ENCODE measurements around the gene INPP4B.

INPP4B gene

GRCh38 chr4:142380052-142380602, 466.0 kb downstream of the INPP4B start:
- DNase-seq (ENCODE audit: insufficient read length, low spot score) (no peak), FAIRE-seq (no peak)
- TF ChIP-seq POLR2A (IDR thresholded peaks at IDR 0.05; ENCODE audit: low read depth, low read length), result no peak

GRCh38 chr4:142379277-142380051, 466.6 kb downstream of the INPP4B start:
- DNase-seq (ENCODE audit: insufficient read length, low spot score) (peak; percentile 6), FAIRE-seq (peak; percentile 69)
- TF ChIP-seq POLR2A (IDR thresholded peaks at IDR 0.05; ENCODE audit: low read depth, low read length), result no peak

GRCh38 chr4:142378179-142378578, 467.9 kb downstream of the INPP4B start:
- FAIRE-seq (no peak), DNase-seq (ENCODE audit: insufficient read length, low spot score) (no peak)
- no peak for TF ChIP-seq POLR2A (IDR thresholded peaks at IDR 0.05; ENCODE audit: low read depth, low read length)

GRCh38 chr4:142377342-142378091, 468.6 kb downstream of the INPP4B start:
- FAIRE-seq (no peak), DNase-seq (ENCODE audit: insufficient read length, low spot score) (no peak)
- no peak for TF ChIP-seq POLR2A (IDR thresholded peaks at IDR 0.05; ENCODE audit: low read depth, low read length)

- DNase-seq (ENCODE audit: insufficient read length, low spot score) (no peak), FAIRE-seq (no peak)
- TF ChIP-seq POLR2A (IDR thresholded peaks at IDR 0.05; ENCODE audit: low read depth, low read length), result no peak
Observed at GRCh38 chr4:142376204-142376603, 469.9 kb downstream of the INPP4B start.

GRCh38 chr4:142373610-142374009, 472.5 kb downstream of the INPP4B start:
- FAIRE-seq (no peak), DNase-seq (ENCODE audit: insufficient read length, low spot score) (no peak)
- no peak for TF ChIP-seq POLR2A (IDR thresholded peaks at IDR 0.05; ENCODE audit: low read depth, low read length)

- DNase-seq (ENCODE audit: insufficient read length, low spot score) (no peak), FAIRE-seq (no peak)
- TF ChIP-seq POLR2A (IDR thresholded peaks at IDR 0.05; ENCODE audit: low read depth, low read length), result no peak
Observed at GRCh38 chr4:142372530-142373260, 473.4 kb downstream of the INPP4B start.

GRCh38 chr4:142369141-142369540, 477.0 kb downstream of the INPP4B start:
- TF ChIP-seq POLR2A (IDR thresholded peaks at IDR 0.05; ENCODE audit: low read depth, low read length), result no peak
- DNase-seq (ENCODE audit: insufficient read length, low spot score) (no peak), FAIRE-seq (no peak)

- no peak for FAIRE-seq
- TF ChIP-seq POLR2A (IDR thresholded peaks at IDR 0.05; ENCODE audit: low read depth, low read length), result no peak
- DNase-seq (ENCODE audit: insufficient read length, low spot score), result no peak
Observed at GRCh38 chr4:142367418-142368180, 478.5 kb downstream of the INPP4B start.

- no peak for FAIRE-seq
Observed at GRCh38 chr4:142366769-142367181, 479.3 kb downstream of the INPP4B start.

GRCh38 chr4:142365391-142365790, 480.7 kb downstream of the INPP4B start:
- no peak for TF ChIP-seq POLR2A (IDR thresholded peaks at IDR 0.05; ENCODE audit: low read depth, low read length)
- DNase-seq (ENCODE audit: insufficient read length, low spot score), result no peak
- no peak for FAIRE-seq

More at GRCh38 chr4:142366769-142367181, 479.3 kb downstream of the INPP4B start:
- no peak for TF ChIP-seq POLR2A (IDR thresholded peaks at IDR 0.05; ENCODE audit: low read depth, low read length)
- no peak for DNase-seq (ENCODE audit: insufficient read length, low spot score)

GRCh38 chr4:142363686-142364085, 482.4 kb downstream of the INPP4B start:
- DNase-seq (ENCODE audit: insufficient read length, low spot score) (no peak), FAIRE-seq (no peak)
- TF ChIP-seq POLR2A (IDR thresholded peaks at IDR 0.05; ENCODE audit: low read depth, low read length), result no peak

- no peak for TF ChIP-seq POLR2A (IDR thresholded peaks at IDR 0.05; ENCODE audit: low read depth, low read length)
- DNase-seq (ENCODE audit: insufficient read length, low spot score) (no peak), FAIRE-seq (no peak)
Observed at GRCh38 chr4:142361981-142362380, 484.1 kb downstream of the INPP4B start.

Measured in H54 (cell line).